ENCODE measurements around the gene F5. TPM values are rescaled to one million over a fixed set of nuclear protein-coding genes. Genes with fewer than 3 reads are reported as not detected.

The F5 gene
- polyA plus RNA-seq, 4 donors, result under 0.01 to 2.5 (median 0.36) TPM; not detected in 1

DNA sequence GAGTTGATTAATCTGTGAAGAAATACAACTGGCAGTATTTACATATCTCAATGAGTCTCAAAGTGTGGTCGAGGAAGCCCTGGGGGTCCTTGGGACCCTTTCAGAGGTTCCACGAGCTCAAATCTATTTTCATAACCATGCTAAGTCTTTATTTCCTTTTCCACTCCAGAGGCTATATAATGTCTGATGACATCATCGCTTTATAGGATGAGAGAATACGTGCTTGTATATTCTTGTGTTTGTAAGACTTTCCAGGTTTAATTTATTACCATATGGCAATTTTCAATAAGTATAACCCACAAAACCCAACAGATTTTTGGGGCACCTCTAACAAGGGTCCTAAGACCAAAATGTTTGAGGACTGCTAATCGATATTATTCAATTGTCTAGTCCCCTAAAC, 99.1 kb downstream of the F5 start:
- DNase-seq (peak in 1 of 2 donors; percentile 52), FAIRE-seq (no peak)
- peaks cover 0 to 28% (median 3%) of the 10 kb centered on the region in 3 donors for H3K4me1 ChIP-seq (ENCODE audit: control insufficient read depth in 3 of 3, insufficient read depth in 2 of 3, low read depth in 1 of 3, low read length in 2 of 3)
- 63 to 75% (median 73%) methylated on average over 5 of the region's 5 CpGs for WGBS, 3 donors
- no peaks in the 10 kb centered on the region for H3K27me3 ChIP-seq (ENCODE audit: control insufficient read depth in 3 of 3, insufficient read depth in 3 of 3, low read length in 3 of 3)
- H3K36me3 ChIP-seq (ENCODE audit: control insufficient read depth in 3 of 3, insufficient read depth in 2 of 3, low read depth in 1 of 3, low read length in 3 of 3), result no peaks in the 10 kb centered on the region
- peak overlapping the region in 2 of 3 donors; percentile 97 to 99 for H3K27ac ChIP-seq (ENCODE audit: low read depth in 1 of 3, low read length in 2 of 3)
- H3K4me3 ChIP-seq (ENCODE audit: low read depth in 1 of 3, low read length in 3 of 3), result no peak overlapping the region
- no peaks in the 10 kb centered on the region for H3K9me3 ChIP-seq (ENCODE audit: control insufficient read depth in 2 of 2, insufficient read depth in 1 of 2, low read depth in 1 of 2, low read length in 1 of 2)

GRCh38 chr1:169486281-169487051, 99.8 kb downstream of the F5 start:
- peak overlapping the region; percentile 21 to 87 (median 70) for H3K4me3 ChIP-seq (ENCODE audit: low read depth in 1 of 3, low read length in 3 of 3)
- H3K27ac ChIP-seq (ENCODE audit: low read depth in 1 of 3, low read length in 2 of 3), result peak overlapping the region; percentile 61 to 99 (median 97)
- WGBS, 3 donors, result 3 to 5% (median 4%) methylated on average over 14 of the region's 14 CpGs
- no peaks in the 10 kb centered on the region for H3K27me3 ChIP-seq (ENCODE audit: control insufficient read depth in 3 of 3, insufficient read depth in 3 of 3, low read length in 3 of 3)
- DNase-seq (peak in 1 of 2 donors; percentile 44), FAIRE-seq (no peak)
- H3K36me3 ChIP-seq (ENCODE audit: control insufficient read depth in 3 of 3, insufficient read depth in 2 of 3, low read depth in 1 of 3, low read length in 3 of 3), result no peaks in the 10 kb centered on the region
- H3K4me1 ChIP-seq (ENCODE audit: control insufficient read depth in 3 of 3, insufficient read depth in 2 of 3, low read depth in 1 of 3, low read length in 2 of 3), result peaks cover 0 to 28% (median 3%) of the 10 kb centered on the region in 3 donors
- no peaks in the 10 kb centered on the region for H3K9me3 ChIP-seq (ENCODE audit: control insufficient read depth in 2 of 2, insufficient read depth in 1 of 2, low read depth in 1 of 2, low read length in 1 of 2)

DNA sequence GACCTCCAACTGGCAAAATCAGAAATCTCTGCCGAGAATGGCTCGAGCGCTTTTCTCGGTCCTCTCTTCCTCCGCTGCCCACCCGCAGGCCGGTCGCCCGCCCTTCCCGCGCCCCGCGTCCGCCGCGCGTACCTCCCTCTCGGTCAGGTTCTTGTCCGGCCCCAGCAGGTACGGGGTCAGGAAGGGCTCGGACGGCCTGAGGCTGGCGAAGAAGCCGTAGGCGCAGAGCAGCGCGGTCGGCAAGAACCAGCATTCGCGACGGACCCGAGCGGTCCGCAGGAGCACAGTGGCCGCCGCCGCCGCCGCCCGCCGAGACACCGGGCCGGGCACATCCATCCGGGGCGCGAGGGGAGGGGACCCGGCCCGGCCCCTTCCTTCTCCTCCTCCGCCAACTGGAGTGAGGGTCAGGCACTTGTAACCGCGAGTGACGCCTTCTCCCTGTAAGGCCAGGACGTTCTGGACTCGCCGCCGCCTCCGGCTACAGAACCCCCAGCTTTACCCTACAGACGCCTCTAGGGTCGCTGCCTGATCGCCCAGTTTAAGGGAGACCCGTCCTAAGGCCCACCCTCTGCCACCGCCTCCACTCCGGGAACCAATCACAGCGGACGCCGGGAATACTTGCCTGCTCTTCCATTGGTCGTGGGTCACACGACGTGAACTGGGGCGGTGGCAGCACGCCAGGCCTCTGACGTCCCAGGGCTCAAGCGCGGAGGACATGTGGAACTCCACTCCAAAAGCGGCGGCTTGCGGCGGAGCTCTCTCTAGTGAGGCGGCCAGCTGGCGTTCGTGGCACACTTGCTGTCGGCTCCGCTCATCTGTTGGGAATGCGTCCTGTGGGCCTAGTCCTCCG, 100.6 kb downstream of the F5 start, which contains the start of gene SLC19A2:
SLC19A2 (minus strand) TSS at position 514 of the 850 bp plus-strand sequence; CDS start at position 336, 178 bp downstream.
- H3K4me3 ChIP-seq (ENCODE audit: low read depth in 1 of 3, low read length in 3 of 3), result peak within 1 kb of the TSS; percentile 70 to 87 (median 85)
- H3K27me3 ChIP-seq (ENCODE audit: control insufficient read depth in 3 of 3, insufficient read depth in 3 of 3, low read length in 3 of 3), result no peaks in the 10 kb centered on the region
- FAIRE-seq, result no peak
- DNase-seq, result peak; percentile 99
- H3K4me1 ChIP-seq (ENCODE audit: control insufficient read depth in 3 of 3, insufficient read depth in 2 of 3, low read depth in 1 of 3, low read length in 2 of 3), result peaks cover 0 to 28% (median 3%) of the 10 kb centered on the region in 3 donors
- peak within 1 kb of the TSS; percentile 91 to 99 (median 97) for H3K27ac ChIP-seq (ENCODE audit: low read depth in 1 of 3, low read length in 2 of 3)
- no peaks in the 10 kb centered on the region for H3K9me3 ChIP-seq (ENCODE audit: control insufficient read depth in 2 of 2, insufficient read depth in 1 of 2, low read depth in 1 of 2, low read length in 1 of 2)
- WGBS, 3 donors, result 0 to 1% (median 0%) methylated on average over 57 to 85 of the region's 85 CpGs
- H3K36me3 ChIP-seq (ENCODE audit: control insufficient read depth in 3 of 3, insufficient read depth in 2 of 3, low read depth in 1 of 3, low read length in 3 of 3), result no peaks in the 10 kb centered on the region

GRCh38 chr1:169484683-169485430, 101.4 kb downstream of the F5 start:
- Histone ChIP-seq H3K9me3 (ENCODE audit: control insufficient read depth in 2 of 2, insufficient read depth in 1 of 2, low read depth in 1 of 2, low read length in 1 of 2) (no peaks in the 10 kb centered on the region), H3K27ac (ENCODE audit: low read depth in 1 of 3, low read length in 2 of 3) (peak overlapping the region; percentile 91 to 99 (median 97)), H3K4me3 (ENCODE audit: low read depth in 1 of 3, low read length in 3 of 3) (peak overlapping the region; percentile 70 to 87 (median 85)), H3K4me1 (ENCODE audit: control insufficient read depth in 3 of 3, insufficient read depth in 2 of 3, low read depth in 1 of 3, low read length in 2 of 3) (peaks cover 0 to 28% (median 3%) of the 10 kb centered on the region in 3 donors), H3K36me3 (ENCODE audit: control insufficient read depth in 3 of 3, insufficient read depth in 2 of 3, low read depth in 1 of 3, low read length in 3 of 3) (no peaks in the 10 kb centered on the region), H3K27me3 (ENCODE audit: control insufficient read depth in 3 of 3, insufficient read depth in 3 of 3, low read length in 3 of 3) (no peaks in the 10 kb centered on the region)
- DNase-seq (peak; percentile 58 to 90), FAIRE-seq (no peak)
- WGBS, 3 donors, result 3 to 11% (median 6%) methylated on average over 15 of the region's 15 CpGs

DNA sequence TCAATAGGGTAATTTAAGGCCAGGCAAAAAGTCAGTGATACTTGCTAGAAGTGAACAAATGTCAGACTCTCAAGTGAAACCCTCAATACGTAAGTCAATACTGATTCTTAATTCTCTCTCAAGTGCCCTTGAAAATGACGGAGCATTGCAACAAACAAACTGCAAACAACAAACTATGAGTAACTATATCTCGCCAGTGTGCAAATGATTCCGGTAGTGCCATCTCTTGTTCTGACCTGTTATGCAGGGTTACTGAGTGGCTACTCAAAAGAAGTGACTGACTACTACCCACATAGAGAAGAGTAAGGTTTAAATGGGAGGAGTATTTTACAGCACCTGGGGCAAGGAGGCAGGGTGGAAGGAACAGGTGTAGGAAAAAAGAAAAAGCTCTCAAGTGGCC, 102.2 kb downstream of the F5 start:
- peak overlapping the region in 2 of 3 donors; percentile 52 to 97 for H3K27ac ChIP-seq (ENCODE audit: low read depth in 1 of 3, low read length in 2 of 3)
- FAIRE-seq (no peak), DNase-seq (peak; percentile 27 to 46)
- no peaks in the 10 kb centered on the region for H3K36me3 ChIP-seq (ENCODE audit: control insufficient read depth in 3 of 3, insufficient read depth in 2 of 3, low read depth in 1 of 3, low read length in 3 of 3)
- H3K4me3 ChIP-seq (ENCODE audit: low read depth in 1 of 3, low read length in 3 of 3), result peak overlapping the region in 2 of 3 donors; percentile 70 to 87
- H3K9me3 ChIP-seq (ENCODE audit: control insufficient read depth in 2 of 2, insufficient read depth in 1 of 2, low read depth in 1 of 2, low read length in 1 of 2), result no peaks in the 10 kb centered on the region
- peaks cover 0 to 28% (median 3%) of the 10 kb centered on the region in 3 donors for H3K4me1 ChIP-seq (ENCODE audit: control insufficient read depth in 3 of 3, insufficient read depth in 2 of 3, low read depth in 1 of 3, low read length in 2 of 3)
- no peaks in the 10 kb centered on the region for H3K27me3 ChIP-seq (ENCODE audit: control insufficient read depth in 3 of 3, insufficient read depth in 3 of 3, low read length in 3 of 3)
- WGBS, 3 donors, result 16 to 53% (median 38%) methylated on average over 4 of the region's 4 CpGs

DNA sequence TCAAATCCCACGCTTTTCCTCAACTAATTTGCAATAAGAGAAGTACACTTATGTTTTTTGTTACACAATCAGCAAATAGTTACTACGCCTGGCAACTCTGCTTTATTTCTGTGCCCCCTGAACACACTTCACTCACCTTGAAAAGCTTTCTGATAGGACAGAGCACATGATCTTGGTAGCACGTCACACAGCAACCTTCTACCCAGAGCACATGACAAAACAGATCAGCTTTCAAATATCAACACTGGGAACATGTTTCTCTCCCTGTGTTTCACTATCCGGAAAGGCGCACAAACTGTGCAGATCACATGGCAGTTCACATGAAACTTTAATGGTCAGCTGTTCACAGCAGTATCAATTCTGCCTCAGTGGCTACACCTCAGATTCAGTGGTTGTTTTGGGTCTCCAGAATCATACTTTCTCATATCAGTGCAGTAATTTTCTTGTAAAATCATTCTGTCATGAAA, 102.7 kb downstream of the F5 start:
- peak overlapping the region in 2 of 3 donors; percentile 70 to 87 for H3K4me3 ChIP-seq (ENCODE audit: low read depth in 1 of 3, low read length in 3 of 3)
- FAIRE-seq (no peak), DNase-seq (peak; percentile 56 to 85)
- H3K27ac ChIP-seq (ENCODE audit: low read depth in 1 of 3, low read length in 2 of 3), result peak overlapping the region in 2 of 3 donors; percentile 52 to 97
- H3K4me1 ChIP-seq (ENCODE audit: control insufficient read depth in 3 of 3, insufficient read depth in 2 of 3, low read depth in 1 of 3, low read length in 2 of 3), result peaks cover 0 to 28% (median 3%) of the 10 kb centered on the region in 3 donors
- H3K27me3 ChIP-seq (ENCODE audit: control insufficient read depth in 3 of 3, insufficient read depth in 3 of 3, low read length in 3 of 3), result no peaks in the 10 kb centered on the region
- WGBS, 3 donors, result 17 to 57% (median 45%) methylated on average over 5 of the region's 5 CpGs
- H3K36me3 ChIP-seq (ENCODE audit: control insufficient read depth in 3 of 3, insufficient read depth in 2 of 3, low read depth in 1 of 3, low read length in 3 of 3), result no peaks in the 10 kb centered on the region
- no peaks in the 10 kb centered on the region for H3K9me3 ChIP-seq (ENCODE audit: control insufficient read depth in 2 of 2, insufficient read depth in 1 of 2, low read depth in 1 of 2, low read length in 1 of 2)

- FAIRE-seq (no peak), DNase-seq (no peak)
- Histone ChIP-seq H3K36me3 (ENCODE audit: control insufficient read depth in 3 of 3, insufficient read depth in 2 of 3, low read depth in 1 of 3, low read length in 3 of 3) (peaks cover 0 to 9% (median 5%) of the 10 kb centered on the region in 3 donors), H3K4me3 (ENCODE audit: low read depth in 1 of 3, low read length in 3 of 3) (no peak overlapping the region), H3K4me1 (ENCODE audit: control insufficient read depth in 3 of 3, insufficient read depth in 2 of 3, low read depth in 1 of 3, low read length in 2 of 3) (peaks cover 0 to 17% (median 0%) of the 10 kb centered on the region in 3 donors), H3K27me3 (ENCODE audit: control insufficient read depth in 3 of 3, insufficient read depth in 3 of 3, low read length in 3 of 3) (no peaks in the 10 kb centered on the region), H3K27ac (ENCODE audit: low read depth in 1 of 3, low read length in 2 of 3) (no peak overlapping the region), H3K9me3 (ENCODE audit: control insufficient read depth in 2 of 2, insufficient read depth in 1 of 2, low read depth in 1 of 2, low read length in 1 of 2) (no peaks in the 10 kb centered on the region)
- WGBS, 3 donors, result 83 to 86% (median 85%) methylated on average over 1 of the region's 1 CpG
Observed at GRCh38 chr1:169479363-169480066, 106.8 kb downstream of the F5 start.
